DND-41 (cell line): ENCODE measurements around the gene ERC2.

Experiments used
- ATAC-seq: fragments of 200-7000 bp; cut with Tn5 transposase; 3 replicates; pipeline ENCODE4 v1.9.1; 2021; ENCODE audit warnings: low read depth; ENCODE audit not compliant: insufficient read depth
- DNase-seq: peaks from one replicate; pipeline ENCODE4 v3.0.0-alpha.2; 2020
- H2AFZ ChIP-seq: 2 replicates; pipeline ENCODE4 v1.6.0; 2012; ENCODE audit warnings: low read depth, low read length
- H3K27ac ChIP-seq: 2 replicates; pipeline ENCODE4 v1.5.1; 2012; ENCODE audit warnings: low read length, inconsistent platforms
- H3K27me3 ChIP-seq: fragments of 200-600 bp; sonication (generic); 2 replicates; pipeline ENCODE4 v1.6.0; 2012; ENCODE audit warnings: low read length, mild to moderate bottlenecking, inconsistent platforms; ENCODE audit not compliant: insufficient read depth, poor library complexity
- H3K36me3 ChIP-seq: 2 replicates; pipeline ENCODE4 v1.5.1; 2012; ENCODE audit warnings: low read length, inconsistent platforms; ENCODE audit not compliant: insufficient read depth
- H3K4me1 ChIP-seq: 2 replicates; pipeline ENCODE4 v1.5.1; 2012; ENCODE audit warnings: mild to moderate bottlenecking, low read length; ENCODE audit not compliant: insufficient read depth
- H3K4me2 ChIP-seq: 2 replicates; pipeline ENCODE4 v1.6.0; 2012; ENCODE audit warnings: mild to moderate bottlenecking, moderate library complexity, low read length, inconsistent platforms; ENCODE audit not compliant: insufficient read depth
- H3K4me3 ChIP-seq, 2 experiments: fragments of 200-600 bp in 1 of 2; shearing (Covaris generic) in 1 of 2; 2 replicates each; pipeline ENCODE4 v1.5.1; 2012 to 2016; ENCODE audit warnings: inconsistent platforms in 2 of 2, low read length in 2 of 2, mild to moderate bottlenecking in 2 of 2, low read depth in 1 of 2, moderate library complexity in 1 of 2
- H3K79me2 ChIP-seq: 2 replicates; pipeline ENCODE4 v1.6.0; 2012; ENCODE audit warnings: low read length, inconsistent platforms; ENCODE audit not compliant: insufficient read depth
- H3K9ac ChIP-seq: 2 replicates; pipeline ENCODE4 v1.6.0; 2012; ENCODE audit warnings: low read depth, mild to moderate bottlenecking, inconsistent platforms, low read length, moderate library complexity
- H3K9me3 ChIP-seq: 2 replicates; pipeline ENCODE4 v1.5.1; 2012; ENCODE audit warnings: low read length, moderate library complexity, mild to moderate bottlenecking, inconsistent platforms; ENCODE audit not compliant: insufficient read depth, severe bottlenecking
- H4K20me1 ChIP-seq: 2 replicates; pipeline ENCODE4 v1.6.0; 2012; ENCODE audit warnings: low read length; ENCODE audit not compliant: insufficient read depth
- EZH2 ChIP-seq: IDR thresholded peaks from 3 replicates; pipeline ENCODE4 v1.6.1; 2012; ENCODE audit warnings: borderline replicate concordance, low read depth, mild to moderate bottlenecking, moderate library complexity, low read length, inconsistent platforms; ENCODE audit not compliant: severe bottlenecking
- TF ChIP-seq, protein P1 (sequence below): IDR thresholded peaks from 2 replicates; pipeline ENCODE4 v1.5.1; 2012; ENCODE audit warnings: borderline replicate concordance, low read length, moderate library complexity, mild to moderate bottlenecking; ENCODE audit not compliant: poor library complexity, severe bottlenecking; ENCODE audit errors: extremely low read depth

The ERC2 gene

DNA sequence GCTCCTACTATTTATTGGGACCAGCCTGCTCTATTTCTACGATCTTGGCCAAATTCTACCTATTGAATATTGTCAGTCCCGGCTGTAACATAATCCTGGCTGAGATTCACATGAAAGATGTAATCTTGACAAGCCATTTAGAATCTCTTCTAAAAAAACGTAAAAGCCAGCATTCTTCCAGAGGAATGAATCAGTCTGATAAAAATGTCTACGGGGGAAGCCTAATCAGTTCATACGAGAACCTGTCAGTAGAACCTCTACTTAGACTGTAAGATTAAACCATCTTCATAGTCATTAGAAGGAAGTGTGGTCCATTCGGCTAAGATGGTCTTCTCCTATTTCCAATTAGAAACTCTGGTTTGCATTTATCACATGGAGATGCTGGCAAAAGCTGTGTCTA lies 833.9 kb downstream of the ERC2 start:
- H4K20me1 ChIP-seq, result no peaks in the 10 kb centered on the region
- no peak overlapping the region for H3K9ac ChIP-seq
- no peaks in the 10 kb centered on the region for H3K4me1 ChIP-seq
- H3K4me3 ChIP-seq, result no peak overlapping the region
- no peak for DNase-seq
- H3K9me3 ChIP-seq, result no peaks in the 10 kb centered on the region
- H3K27me3 ChIP-seq, result no peaks in the 10 kb centered on the region
- H2AFZ ChIP-seq, result no peak overlapping the region
- no peaks in the 10 kb centered on the region for H3K79me2 ChIP-seq
- H3K27ac ChIP-seq, result no peak overlapping the region
- H3K4me2 ChIP-seq, result no peak overlapping the region
- ATAC-seq, result no peak
- H3K36me3 ChIP-seq, result no peaks in the 10 kb centered on the region
- TF ChIP-seq, protein P1, sequence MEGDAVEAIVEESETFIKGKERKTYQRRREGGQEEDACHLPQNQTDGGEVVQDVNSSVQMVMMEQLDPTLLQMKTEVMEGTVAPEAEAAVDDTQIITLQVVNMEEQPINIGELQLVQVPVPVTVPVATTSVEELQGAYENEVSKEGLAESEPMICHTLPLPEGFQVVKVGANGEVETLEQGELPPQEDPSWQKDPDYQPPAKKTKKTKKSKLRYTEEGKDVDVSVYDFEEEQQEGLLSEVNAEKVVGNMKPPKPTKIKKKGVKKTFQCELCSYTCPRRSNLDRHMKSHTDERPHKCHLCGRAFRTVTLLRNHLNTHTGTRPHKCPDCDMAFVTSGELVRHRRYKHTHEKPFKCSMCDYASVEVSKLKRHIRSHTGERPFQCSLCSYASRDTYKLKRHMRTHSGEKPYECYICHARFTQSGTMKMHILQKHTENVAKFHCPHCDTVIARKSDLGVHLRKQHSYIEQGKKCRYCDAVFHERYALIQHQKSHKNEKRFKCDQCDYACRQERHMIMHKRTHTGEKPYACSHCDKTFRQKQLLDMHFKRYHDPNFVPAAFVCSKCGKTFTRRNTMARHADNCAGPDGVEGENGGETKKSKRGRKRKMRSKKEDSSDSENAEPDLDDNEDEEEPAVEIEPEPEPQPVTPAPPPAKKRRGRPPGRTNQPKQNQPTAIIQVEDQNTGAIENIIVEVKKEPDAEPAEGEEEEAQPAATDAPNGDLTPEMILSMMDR, result no peak
- TF ChIP-seq EZH2, result no peak

DNA sequence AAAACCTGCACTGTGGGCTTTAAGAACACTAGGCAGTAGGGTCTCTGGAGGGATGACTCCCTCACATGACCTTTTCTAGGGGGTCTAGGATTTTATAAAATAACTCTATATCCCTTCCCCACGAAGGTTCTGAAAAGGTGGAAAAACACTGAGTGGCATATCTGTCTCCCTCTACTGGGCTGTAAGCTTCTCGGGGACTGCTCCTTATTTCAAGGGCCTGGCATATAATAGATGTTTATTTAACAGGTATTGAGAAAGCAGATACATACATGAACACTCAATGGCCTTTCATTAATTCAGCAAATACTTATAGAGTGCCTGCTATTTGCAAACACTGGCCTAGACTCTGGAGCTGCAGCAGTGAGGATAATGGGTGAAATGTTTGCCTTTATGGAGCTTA lies 834.9 kb downstream of the ERC2 start:
- Histone ChIP-seq H3K9me3 (no peaks in the 10 kb centered on the region), H3K4me1 (no peaks in the 10 kb centered on the region), H4K20me1 (no peaks in the 10 kb centered on the region), H3K27ac (no peak overlapping the region), H3K27me3 (no peaks in the 10 kb centered on the region), H3K9ac (no peak overlapping the region), H2AFZ (no peak overlapping the region), H3K79me2 (no peaks in the 10 kb centered on the region), H3K4me2 (no peak overlapping the region), H3K36me3 (no peaks in the 10 kb centered on the region), H3K4me3 (no peak overlapping the region)
- DNase-seq (no peak), ATAC-seq (no peak)
- no peak for TF ChIP-seq EZH2
- TF ChIP-seq, protein P1, result no peak

DNA sequence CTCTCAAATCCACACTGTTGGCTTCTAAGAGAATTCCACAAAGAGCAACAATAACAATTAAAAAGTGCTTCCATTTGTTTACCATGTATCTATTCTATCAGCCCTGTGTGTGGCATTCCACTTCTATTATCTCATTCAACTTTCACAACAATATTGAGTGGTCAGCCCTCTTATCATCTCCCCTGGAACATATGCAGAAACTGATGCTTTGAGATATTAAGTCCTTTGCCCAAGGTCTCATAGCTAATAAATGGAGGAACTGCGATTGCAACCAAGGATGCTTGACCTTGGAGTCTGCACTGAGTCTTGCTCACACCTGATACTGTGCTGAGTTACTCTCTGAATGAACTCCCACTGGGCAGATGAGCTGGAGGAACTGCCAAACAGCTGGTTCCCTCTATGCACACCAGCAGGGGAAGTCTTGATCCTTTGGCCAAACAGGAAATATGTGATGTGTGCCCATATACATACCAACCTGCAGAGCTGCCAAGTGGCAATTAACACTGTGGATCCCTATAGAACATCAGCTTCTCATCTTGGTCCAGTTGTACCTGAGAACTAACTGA lies 836.4 kb downstream of the ERC2 start:
- DNase-seq (no peak), ATAC-seq (no peak)
- no peak overlapping the region for H3K9ac ChIP-seq
- TF ChIP-seq, protein P1, result no peak
- no peak for TF ChIP-seq EZH2
- no peaks in the 10 kb centered on the region for H4K20me1 ChIP-seq
- no peaks in the 10 kb centered on the region for H3K9me3 ChIP-seq
- H3K27ac ChIP-seq, result no peak overlapping the region
- H3K4me3 ChIP-seq, result no peak overlapping the region
- H2AFZ ChIP-seq, result no peak overlapping the region
- no peaks in the 10 kb centered on the region for H3K36me3 ChIP-seq
- no peaks in the 10 kb centered on the region for H3K4me1 ChIP-seq
- no peaks in the 10 kb centered on the region for H3K79me2 ChIP-seq
- H3K27me3 ChIP-seq, result no peaks in the 10 kb centered on the region
- no peak overlapping the region for H3K4me2 ChIP-seq

DNA sequence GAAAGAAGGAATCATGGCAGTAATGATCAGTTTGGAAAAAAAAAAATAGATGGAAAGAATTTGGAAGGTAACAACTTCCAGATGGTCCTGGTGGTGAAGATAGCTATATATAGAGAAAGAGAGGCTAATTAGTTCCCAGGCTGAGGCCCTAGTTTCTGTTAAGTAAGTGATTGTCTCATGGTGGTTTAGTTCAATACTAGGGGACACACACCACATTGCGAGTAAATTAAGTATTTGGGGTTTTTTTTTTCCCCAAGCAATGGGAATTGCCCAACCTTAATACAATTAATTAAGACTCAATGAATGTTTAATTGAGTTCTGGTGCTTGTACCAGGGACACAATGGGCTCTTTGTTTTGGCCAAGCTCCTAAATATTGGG lies 837.4 kb downstream of the ERC2 start:
- Histone ChIP-seq H3K9me3 (no peaks in the 10 kb centered on the region), H4K20me1 (no peaks in the 10 kb centered on the region), H3K9ac (no peak overlapping the region), H3K4me3 (no peak overlapping the region), H3K79me2 (no peaks in the 10 kb centered on the region), H3K4me2 (no peak overlapping the region), H3K4me1 (no peaks in the 10 kb centered on the region), H3K36me3 (no peaks in the 10 kb centered on the region), H2AFZ (no peak overlapping the region), H3K27me3 (no peaks in the 10 kb centered on the region), H3K27ac (no peak overlapping the region)
- TF ChIP-seq, protein P1, result no peak
- no peak for TF ChIP-seq EZH2
- no peak for ATAC-seq
- no peak for DNase-seq
